Loucy (cell line): ENCODE results near the gene DEPDC4.

Experiments
- EZH2phosphoT487 ChIP-seq: fragments of 200-600 bp; IDR thresholded peaks from 2 replicates; pipeline ENCODE4 v1.6.1; 2018; ENCODE audit warnings: antibody characterized with exemption, mild to moderate bottlenecking, moderate library complexity, borderline replicate concordance
- TF ChIP-seq, protein P1 (sequence below): fragments of 200-600 bp; sonication (generic); conservative IDR thresholded peaks from 2 replicates; pipeline ENCODE4 v1.5.1; 2014; ENCODE audit warnings: mild to moderate bottlenecking, antibody characterized with exemption, low read length

DNA sequence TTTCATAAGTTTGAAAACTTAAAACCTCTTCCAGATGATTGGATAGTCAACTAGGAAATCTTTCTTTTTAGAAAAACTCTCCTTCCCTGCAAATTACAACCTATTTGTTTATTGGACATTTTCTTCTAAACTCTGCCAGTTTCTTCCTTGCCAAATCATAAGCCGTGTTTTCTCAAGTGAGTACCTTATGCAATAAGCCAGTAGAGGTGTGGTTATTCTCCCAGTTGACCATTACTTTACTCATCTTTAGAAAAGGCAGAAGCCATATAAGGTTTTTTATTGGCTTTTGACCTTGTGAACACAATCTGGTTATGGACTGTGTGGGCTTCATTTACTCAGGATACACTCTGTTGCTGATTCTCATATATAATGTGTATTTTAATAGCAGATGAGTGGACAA lies 51.7 kb downstream of the DEPDC4 start:
- TF ChIP-seq, protein P1, sequence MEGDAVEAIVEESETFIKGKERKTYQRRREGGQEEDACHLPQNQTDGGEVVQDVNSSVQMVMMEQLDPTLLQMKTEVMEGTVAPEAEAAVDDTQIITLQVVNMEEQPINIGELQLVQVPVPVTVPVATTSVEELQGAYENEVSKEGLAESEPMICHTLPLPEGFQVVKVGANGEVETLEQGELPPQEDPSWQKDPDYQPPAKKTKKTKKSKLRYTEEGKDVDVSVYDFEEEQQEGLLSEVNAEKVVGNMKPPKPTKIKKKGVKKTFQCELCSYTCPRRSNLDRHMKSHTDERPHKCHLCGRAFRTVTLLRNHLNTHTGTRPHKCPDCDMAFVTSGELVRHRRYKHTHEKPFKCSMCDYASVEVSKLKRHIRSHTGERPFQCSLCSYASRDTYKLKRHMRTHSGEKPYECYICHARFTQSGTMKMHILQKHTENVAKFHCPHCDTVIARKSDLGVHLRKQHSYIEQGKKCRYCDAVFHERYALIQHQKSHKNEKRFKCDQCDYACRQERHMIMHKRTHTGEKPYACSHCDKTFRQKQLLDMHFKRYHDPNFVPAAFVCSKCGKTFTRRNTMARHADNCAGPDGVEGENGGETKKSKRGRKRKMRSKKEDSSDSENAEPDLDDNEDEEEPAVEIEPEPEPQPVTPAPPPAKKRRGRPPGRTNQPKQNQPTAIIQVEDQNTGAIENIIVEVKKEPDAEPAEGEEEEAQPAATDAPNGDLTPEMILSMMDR: no peak
- TF ChIP-seq EZH2phosphoT487: no peak
